DMS 273 (cell line): ENCODE data around the gene MICAL2.

ENCODE experiments used
- DNase-seq: peaks from one replicate; lab custom pipeline; 2025; ENCODE audit not compliant: unreplicated experiment; lab: John Stamatoyannopoulos, UW

The MICAL2 gene

GRCh38 chr11:12294613-12295012 is 184.2 kb downstream of the MICAL2 start:
- DNase-seq: no peak

DNA sequence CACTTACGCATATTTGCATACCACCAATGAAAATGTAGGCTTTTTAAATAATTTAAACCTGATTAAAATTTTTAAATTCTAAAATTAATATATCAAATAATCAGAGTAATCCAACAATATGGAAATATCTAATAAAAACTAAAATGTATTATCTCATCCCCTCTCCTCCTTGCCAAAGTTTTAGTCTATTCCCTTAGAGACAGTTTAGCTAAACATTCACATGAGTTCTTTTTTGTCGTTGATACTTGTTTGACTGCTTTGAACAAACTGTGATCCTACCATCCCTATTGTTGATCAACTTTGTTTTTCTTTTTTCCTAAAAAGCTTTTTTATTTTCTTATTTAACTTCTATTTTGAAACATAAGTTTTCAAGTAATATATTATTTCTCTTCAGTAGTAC is 185.6 kb downstream of the MICAL2 start:
- no peak for DNase-seq

GRCh38 chr11:12298610-12299009 is 188.2 kb downstream of the MICAL2 start:
- DNase-seq: peak; percentile 15

- no peak for DNase-seq
These were observed 191.0 kb downstream of the MICAL2 start for GRCh38 chr11:12301379-12301778.

DNA sequence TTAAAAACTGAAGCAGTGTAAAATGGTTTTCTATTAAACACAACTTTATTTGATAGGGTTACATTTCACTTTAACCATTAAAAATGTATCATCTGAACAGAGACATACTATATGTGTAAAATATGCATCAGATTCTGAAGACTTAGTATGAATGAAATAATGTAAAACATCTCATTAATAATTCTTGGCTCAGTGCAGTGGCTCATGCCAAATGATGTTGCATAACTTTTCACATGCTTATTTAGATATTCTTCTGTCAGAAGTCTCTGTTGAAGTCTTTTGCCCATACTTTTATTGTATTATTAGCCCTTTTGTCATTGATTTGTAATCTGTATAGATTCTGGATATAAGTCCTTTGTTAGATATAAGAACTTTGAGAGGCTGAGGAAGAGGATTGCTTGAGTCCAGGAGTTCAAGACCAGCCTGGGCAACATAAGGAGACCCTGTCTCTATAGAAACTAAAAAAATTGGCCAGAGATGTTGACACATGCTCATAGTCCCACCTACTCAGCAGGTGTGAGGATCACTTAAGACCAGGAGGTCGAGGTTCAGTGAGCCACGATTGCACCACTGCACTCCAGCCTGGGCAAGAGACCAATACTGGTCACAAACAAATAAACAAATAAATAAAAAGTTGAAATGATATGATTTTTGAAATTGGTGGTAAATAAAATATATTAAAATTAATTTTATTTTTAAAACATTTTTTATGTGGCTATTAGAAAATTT is 193.2 kb downstream of the MICAL2 start:
- no peak for DNase-seq

DNA sequence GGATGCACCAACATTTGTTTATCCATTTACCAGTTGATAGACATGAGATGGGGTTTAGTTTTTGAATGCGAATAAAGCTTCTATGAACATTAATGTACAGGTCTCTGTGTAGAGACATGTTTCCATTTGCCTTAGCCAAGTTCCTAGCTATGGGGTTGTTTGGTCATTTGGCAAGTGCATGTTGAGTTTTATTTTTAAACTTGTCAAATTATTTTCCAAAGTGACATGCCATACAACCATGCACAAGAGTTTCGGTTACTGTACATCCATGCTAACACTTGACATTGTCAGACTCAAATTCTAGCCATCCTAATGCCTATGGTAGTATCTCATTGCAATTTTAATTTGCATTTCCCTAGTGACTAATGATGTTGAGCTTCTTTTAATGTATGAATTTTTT is 196.4 kb downstream of the MICAL2 start:
- no peak for DNase-seq

DNA sequence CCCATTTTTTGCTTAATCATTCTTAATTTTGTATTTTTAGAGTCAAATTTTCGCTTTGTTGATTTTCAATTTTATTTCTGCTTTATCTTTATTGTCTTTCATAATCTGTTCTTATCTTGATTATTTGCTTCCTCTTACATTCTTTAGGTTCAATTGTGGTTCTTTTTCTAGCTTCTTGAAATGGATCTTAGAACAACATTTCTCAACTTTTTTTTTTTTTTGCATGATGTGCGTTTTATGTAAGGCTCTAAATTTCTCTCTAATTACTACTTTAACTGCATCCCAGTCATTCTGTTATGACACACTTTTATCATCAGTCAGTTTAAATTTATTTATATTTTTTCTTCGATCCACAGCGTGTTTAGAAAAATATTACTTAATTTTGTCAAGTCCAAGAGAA is 201.7 kb downstream of the MICAL2 start:
- no peak for DNase-seq
